Upper lobe of left lung (tissue), 6 donors: ENCODE results near the gene FASTK. TPM values are rescaled to one million over a fixed set of nuclear protein-coding genes. Genes with fewer than 3 reads are reported as not detected.

Experiments
- total RNA-seq, 6 donors: library from RNA; depleted of rRNA in 4 of 6; stranded (reverse); fragments of >200 nt in 4 of 6; gene quantifications; one replicate each; pipeline versions ENCODE4 v1.1.0 to v1.2.1, GENCODE V29; 2016 to 2021
- donor health status: DM: no; HTN: no; CAD: no; lungs with moderate emphysema.
- donor health status: DM: no; HTN: yes; CAD: no; lungs with severe emphysema.

Gene FASTK
- total RNA-seq, 6 donors from 2014 or later = 54.3 to 136 (median 78.0) TPM

Other genes starting within 250 kb of the FASTK start
- under 1 TPM in 2 of 6 donors, not detected in 4; 0.31 to 0.88 TPM for gene AOC1, start 228.3 kb downstream of the FASTK start, total RNA-seq
- gene KCNH2, start 102.5 kb downstream of the FASTK start, total RNA-seq = 1 to 10 TPM in 5 of 6 donors, under 1 TPM in 1; 0.59 to 5.7 (median 3.1) TPM
- gene NOS3, start 89.8 kb downstream of the FASTK start, total RNA-seq = 10 to 100 TPM in 4 of 6 donors, 1 to 10 TPM in 2; 3.1 to 95.3 (median 16.2) TPM
- gene ATG9B, start 56.3 kb downstream of the FASTK start, total RNA-seq = 1 to 10 TPM in 3 of 6 donors, under 1 TPM in 3; 0.46 to 5.2 (median 1.0) TPM
- gene ABCB8, start 52.4 kb downstream of the FASTK start, total RNA-seq = 10 to 100 TPM; 38.3 to 58.7 (median 42.5) TPM
- gene ASIC3, start 32.3 kb downstream of the FASTK start, total RNA-seq = 10 to 100 TPM in 2 of 6 donors, 1 to 10 TPM in 4; 2.1 to 37.7 (median 4.0) TPM
- 10 to 100 TPM in 3 of 6 donors, 1 to 10 TPM in 3; 2.1 to 14.4 (median 10.1) TPM for gene CDK5, start 22.9 kb downstream of the FASTK start, total RNA-seq
- gene SLC4A2, start 21.2 kb downstream of the FASTK start, total RNA-seq = 100 to 1,000 TPM in 5 of 6 donors, 10 to 100 TPM in 1; 88.4 to 312 (median 188) TPM
- gene TMUB1, start 2.7 kb upstream of the FASTK start, total RNA-seq = 10 to 100 TPM; 35.3 to 72.9 (median 51.6) TPM
- 100 to 1,000 TPM; 122 to 350 (median 182) TPM for gene AGAP3, start 5.7 kb upstream of the FASTK start, total RNA-seq
- gene GBX1, start 86.9 kb upstream of the FASTK start, total RNA-seq = not detected
- not detected for gene ASB10, start 106.4 kb upstream of the FASTK start, total RNA-seq
- gene H2BK1, start 129.7 kb upstream of the FASTK start, total RNA-seq = not detected
- 10 to 100 TPM; 19.8 to 48.2 (median 28.6) TPM for gene ABCF2, start 146.4 kb upstream of the FASTK start, total RNA-seq
- gene CHPF2, start 151.7 kb upstream of the FASTK start, total RNA-seq = 10 to 100 TPM; 34.4 to 69.1 (median 47.4) TPM
- gene SMARCD3, start 167.9 kb upstream of the FASTK start, total RNA-seq = 10 to 100 TPM; 32.8 to 63.9 (median 40.8) TPM